HG03521 (cell line): ENCODE data around the gene HSF2.

Source experiments
- ATAC-seq: cut with Tn5 transposase; IDR thresholded peaks from one replicate; pipeline ENCODE4 v1.9.1; 2021; ENCODE audit warnings: mild to moderate bottlenecking, moderate library complexity; ENCODE audit not compliant: unreplicated experiment

The HSF2 gene

DNA sequence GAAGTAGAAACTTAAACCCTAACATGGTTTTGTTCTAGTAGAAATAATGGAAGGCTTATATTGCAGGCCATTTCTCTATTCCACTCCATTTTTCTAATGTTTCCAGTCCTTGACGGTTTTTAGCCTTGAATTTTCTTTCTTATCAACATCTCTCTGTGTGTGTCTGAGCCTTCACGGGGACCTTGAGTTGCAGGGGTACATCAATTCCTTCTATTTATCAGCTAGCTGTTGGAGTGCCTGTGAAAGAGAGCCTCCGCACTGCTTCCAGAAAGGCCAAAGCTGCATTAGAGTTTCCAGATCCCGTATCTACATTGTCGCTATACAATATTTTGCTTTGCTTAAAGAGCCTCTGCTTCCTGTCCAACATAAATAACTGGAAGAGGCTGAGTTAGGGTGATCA lies 5.4 kb upstream of the HSF2 start:
- ATAC-seq = no peak

DNA sequence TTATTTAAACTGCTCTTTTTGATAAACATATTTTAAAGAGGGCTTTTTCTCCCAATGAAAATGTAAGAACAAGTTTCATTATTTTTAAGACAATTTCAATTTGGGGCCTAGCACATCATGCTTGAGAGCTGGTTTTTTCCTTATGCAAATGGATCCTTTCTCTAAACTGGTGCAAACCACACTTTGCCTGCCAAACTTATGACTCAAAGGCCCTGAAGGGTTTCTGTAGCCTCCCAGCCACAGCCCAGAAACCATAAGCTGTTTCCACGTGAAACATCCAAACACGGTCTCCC lies 451 bp upstream of the HSF2 start:
- no peak for ATAC-seq

DNA sequence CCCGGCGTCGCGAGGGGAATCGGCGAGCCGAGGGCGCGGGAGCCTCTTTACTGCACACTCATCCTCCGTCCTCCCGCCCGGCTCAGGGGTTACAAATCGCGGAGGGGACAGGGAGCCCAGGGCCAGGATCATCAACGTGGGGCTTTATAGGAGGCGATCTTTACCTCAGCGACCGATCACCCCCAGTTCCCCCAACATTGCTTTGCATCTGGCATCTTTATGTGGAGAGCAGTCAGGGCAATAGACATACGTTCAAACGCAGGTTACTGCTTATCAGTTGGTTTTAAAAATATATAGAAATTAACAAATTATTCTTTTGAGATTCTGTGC lies 634 bp downstream of the HSF2 start:
- ATAC-seq = no peak

DNA sequence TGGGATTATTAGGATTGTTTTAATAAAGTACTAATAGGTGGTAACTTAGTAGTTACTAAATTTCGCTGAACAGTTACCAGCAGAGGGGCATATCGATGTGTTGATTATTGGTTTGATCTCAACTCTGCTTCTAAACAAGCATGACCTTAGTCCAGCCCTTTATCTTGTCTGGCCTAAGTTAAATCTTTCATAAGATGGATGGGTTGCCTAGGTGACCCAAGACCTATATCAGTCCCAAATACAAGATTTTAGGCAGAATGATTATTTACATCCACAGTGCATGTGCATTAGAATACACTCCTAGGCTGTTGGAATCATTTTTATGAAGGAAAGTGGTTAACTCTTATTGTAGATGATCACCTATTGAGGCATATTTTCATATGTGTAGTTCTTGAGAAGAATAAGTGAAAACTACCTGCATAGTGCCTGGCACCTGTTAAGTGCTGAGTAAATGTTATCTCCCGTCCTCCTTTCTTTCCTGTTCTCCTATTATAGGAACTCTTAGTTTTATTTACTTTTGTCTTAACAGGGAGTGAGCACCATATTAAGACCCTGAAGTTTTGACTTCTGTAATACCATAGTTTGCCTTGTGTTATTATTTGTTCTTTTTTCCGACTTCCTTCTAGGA lies 1.1 kb downstream of the HSF2 start:
- no peak for ATAC-seq

DNA sequence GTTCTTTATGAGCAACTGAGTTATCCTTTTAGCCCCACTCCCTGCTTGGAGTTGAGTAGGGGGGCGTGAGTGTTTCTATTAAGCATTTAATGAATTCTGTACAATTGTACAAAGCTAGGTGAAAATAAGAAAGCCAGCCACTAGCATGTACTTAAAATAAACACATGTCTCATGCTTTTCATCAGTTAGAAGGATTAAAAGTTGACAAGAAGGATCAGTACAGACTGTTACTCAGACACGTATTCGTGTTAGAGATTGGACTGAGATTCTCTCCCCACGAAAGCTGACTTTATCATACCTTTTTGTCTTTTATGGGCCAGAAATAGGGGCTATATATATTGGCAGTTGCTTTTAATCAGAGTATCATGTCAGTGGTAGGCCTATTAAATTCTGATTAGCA lies 1.7 kb downstream of the HSF2 start:
- no peak for ATAC-seq

DNA sequence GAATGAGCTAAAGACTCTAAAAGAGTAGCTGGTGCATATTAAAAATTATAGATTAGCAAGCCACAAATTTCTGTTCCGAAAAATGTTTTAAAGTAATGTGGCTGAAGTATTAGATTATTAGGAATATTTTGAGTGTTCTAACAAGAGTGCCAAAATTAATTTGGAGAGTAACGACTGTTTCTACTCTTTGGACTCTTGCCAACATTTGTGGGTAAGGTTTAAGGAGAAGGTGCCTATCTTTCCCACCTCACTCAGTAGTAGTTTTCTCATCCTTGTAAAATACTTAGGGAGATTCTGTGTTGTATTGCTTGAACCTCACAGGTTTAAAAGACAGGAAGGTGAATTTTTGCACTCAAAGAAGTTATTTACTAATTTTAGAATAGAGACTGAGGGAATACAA lies 5.0 kb downstream of the HSF2 start:
- ATAC-seq = no peak

DNA sequence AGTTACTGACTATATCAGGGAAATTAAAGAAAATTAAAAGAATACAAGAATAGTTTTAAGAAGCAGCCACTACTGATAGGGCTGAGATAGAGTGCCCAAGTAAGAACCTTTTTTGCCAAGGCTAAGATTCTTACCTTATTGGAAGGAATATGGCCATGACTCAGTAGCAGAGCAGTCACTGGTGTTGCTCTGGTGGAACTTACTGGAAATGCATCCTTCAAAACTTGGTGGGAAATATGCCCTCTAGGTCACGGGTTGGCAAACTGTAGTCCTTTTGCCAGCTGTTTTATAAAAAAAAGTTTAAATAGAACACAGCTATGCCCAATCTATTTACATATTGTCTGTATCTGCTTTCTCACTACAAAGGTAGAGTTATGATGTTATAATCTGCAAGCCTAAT lies 6.0 kb downstream of the HSF2 start:
- ATAC-seq = no peak

DNA sequence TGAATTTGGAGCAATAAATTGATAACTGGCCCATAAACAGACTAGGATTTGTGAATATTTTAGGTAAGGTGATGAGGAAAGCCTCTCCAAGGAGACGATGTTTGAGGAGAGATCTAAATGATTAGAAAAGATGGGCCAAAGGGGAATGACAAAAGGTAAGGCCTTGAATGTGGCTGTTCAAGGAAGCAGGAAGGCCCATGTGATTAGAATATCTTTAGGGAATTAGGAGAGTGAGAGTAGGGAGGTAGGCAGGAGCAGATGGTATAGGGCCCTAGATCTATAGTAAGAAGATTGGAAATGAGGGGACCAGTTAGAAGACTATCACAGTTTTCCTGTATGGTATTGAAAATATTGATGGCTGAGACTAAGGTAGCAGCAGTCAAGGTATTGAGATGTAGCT lies 6.7 kb downstream of the HSF2 start:
- no peak for ATAC-seq

DNA sequence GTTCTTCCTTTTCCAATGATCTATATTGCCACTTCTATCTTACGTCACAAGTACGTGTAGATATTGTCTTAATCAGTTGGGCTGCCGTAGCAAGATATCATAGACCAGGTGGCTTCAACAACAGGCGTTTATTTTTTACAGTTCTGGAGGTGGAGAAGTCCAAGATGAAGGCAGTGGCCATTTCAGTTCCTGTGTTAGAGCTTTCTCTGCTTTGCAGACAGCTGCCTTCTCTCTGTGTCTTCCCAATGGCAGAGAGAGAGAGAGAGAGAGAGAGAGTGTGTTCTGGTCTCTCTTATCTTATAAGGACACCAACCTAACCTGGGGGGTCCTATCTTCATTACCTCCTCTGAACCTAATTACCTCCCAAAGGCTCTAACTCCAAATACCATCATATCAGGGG lies 8.3 kb downstream of the HSF2 start:
- ATAC-seq = no peak

DNA sequence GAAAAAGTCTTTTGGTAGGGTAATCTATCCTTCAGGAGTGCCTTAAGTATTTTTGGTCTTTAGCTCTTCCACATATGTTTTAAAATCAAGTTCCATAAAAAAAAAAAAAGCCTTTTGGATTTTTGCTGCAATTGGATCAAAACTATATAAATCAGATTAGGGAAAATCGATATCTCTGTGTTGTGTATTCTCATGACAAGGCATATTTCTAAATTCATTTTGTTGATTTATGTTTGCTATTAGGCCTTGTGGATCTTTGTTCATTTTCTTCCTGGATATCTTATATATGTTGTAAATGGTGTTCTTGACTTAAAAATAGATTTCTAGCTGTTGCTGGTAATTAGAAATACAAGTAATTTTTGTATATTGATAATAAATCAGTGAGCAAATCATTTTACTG lies 8.8 kb downstream of the HSF2 start:
- no peak for ATAC-seq

DNA sequence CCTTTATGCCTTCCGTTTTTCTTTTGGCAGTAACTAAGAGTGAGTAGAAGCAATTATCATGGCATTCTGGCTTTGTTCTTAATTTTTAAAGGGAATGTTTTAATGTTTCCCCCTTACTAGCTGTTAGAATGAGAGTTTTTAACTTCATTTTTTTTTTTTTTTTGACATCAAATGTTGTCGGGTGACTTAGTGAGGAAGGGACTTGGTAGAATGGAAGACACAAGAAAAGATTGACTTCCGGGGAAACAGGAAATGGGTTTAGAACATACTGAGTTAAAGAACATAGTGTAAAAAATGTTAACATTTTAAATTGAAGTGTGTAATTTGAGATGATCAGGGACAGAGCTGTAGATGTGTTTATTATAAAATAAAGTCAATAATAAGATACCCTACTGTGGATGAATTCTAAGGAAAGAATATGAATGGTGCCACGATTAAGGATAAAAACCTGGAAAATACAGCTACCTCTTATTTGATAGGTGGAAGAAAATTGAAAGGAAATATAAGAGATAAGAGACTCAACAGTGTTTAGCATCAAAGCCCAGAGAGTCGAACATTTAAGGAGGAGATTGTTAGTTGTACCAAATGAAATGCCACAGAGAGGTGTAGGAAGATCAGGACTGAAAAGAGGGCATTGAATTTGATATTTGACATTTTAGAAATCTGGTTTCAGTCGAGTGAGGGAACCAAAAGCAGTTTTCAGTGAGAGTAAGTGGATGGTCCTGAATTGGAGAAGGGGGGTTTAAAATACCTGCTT lies 9.4 kb downstream of the HSF2 start:
- ATAC-seq = no peak

DNA sequence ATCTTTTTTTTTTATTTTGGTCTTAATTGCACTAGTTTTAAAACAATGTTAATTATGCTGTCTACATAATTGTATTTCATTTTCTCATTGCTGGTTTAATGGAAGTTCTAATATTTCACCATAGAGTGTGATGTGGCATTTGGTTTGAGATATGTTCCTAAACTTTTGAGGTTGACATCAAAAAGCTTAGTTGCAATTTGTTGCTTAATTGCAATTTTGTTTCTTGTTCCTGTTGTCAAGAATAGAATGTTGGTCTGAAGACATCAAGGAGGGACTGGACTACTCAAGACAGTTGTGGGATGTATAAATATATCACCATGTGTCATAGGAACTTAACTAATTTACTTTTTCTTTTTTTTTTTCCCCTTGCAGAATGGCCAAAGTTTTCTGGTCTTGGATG lies 12.5 kb downstream of the HSF2 start:
- ATAC-seq = no peak

DNA sequence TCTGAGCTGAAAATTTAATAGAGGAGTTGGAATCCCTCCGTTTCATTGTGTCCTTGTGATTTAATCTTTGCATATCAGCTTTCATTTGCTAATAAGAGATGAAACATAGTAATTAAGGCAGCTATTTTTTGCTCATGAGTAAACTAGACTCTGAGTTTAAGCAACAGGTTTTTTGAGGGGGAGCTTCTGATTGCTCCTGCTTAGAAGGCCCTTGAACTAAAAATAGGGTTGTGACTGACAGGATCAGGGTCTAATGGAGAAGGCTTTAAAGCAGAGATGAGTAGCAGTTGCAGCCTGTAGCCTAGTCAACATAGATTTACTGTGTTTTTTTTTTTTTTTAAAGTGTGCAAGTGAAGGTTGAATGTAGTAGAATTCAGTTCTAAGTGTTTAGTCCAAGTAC lies 17.4 kb downstream of the HSF2 start:
- no peak for ATAC-seq

DNA sequence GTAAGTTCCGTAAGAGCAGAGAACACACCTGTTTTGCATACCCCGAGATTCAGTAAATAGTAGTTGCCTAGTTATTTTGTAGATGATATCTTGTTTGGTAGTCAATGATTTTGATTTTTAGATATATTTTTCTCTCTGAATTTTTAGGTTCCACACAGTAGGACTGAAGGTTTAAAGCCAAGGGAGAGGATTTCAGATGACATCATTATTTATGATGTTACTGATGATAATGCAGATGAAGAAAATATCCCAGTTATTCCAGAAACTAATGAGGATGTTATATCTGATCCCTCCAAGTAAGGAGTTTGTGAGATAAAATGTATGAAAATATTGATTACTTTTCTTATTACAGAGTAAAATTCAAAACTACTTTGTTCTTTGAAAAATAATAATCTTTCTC lies 22.6 kb downstream of the HSF2 start:
- ATAC-seq = no peak

DNA sequence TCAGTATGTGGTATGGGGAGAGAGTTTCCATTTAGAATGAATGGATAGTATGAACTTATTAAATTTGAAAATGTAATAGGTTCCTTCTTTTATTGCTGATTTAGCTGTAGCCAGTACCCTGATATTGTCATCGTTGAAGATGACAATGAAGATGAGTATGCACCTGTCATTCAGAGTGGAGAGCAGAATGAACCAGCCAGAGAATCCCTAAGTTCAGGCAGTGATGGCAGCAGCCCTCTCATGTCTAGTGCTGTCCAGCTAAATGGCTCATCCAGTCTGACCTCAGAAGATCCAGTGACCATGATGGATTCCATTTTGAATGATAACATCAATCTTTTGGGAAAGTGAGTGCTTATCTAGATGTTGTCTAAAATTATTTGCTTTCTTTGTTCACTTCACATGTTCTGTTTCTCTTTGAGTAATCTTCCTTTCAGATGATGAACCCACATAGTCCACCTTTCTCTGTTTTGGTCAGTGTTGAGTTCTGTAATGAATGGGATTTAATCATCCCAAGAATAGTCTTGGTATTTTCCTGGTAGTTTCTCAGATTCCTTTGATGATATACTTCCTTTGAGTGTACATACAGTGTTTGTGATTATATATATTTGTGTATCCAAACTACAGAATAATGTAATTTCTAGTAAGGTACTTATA lies 23.3 kb downstream of the HSF2 start:
- ATAC-seq = peak; percentile 73

DNA sequence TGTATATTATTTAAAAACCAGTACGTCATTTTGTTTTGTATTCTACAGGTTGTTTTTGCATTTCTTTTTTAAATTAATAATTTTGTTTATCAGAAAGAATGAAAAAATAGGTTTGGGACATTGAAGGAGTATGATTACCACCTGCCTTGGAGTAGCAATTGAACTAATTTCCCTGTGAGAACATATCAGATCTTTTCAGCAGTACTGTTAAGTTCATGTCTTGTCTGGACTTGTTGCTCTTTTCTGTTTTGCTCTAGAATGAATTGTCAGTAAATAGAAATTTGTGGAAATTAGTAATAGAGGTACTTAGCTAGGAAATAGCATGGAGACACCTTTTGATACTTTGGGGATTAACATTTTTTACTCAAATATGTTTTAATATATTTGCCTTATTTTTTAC lies 24.3 kb downstream of the HSF2 start:
- no peak for ATAC-seq

DNA sequence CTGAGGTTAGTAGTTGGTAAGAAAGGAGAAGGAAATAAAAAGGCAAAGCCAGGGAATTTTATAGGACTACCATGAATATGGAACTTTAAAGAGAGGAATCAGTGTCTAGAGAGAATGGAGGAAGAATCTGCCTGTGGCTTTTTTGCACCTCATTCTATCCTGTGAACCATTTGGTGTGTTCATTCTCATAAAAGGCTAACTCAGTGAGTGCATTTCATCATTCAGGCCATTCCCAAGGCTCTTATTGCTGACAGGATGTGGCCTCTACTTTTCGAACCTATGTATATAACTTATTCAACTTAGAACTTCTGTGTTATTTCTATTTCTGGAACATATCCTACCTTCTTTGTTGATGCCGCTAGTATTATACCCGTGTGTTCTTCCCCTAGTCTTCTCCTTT lies 27.1 kb downstream of the HSF2 start:
- ATAC-seq = no peak

DNA sequence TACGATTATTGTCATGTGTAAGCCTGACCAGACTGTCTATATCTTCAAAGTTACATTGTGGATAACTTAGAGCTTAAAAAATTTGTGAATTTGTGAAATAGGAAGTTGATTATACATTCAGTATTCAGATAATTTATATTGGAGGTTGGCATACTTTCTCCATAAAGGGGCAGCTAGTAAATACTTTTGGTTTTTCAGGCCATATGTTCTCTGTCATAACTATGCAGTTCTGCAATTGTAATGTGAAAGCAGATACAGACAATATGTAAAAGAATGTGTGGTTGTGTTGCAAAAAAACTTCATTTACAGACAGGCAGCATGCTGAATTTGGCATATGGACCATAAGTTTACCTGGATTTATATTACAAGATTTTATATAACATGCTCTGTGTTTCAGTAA lies 29.3 kb downstream of the HSF2 start:
- no peak for ATAC-seq

DNA sequence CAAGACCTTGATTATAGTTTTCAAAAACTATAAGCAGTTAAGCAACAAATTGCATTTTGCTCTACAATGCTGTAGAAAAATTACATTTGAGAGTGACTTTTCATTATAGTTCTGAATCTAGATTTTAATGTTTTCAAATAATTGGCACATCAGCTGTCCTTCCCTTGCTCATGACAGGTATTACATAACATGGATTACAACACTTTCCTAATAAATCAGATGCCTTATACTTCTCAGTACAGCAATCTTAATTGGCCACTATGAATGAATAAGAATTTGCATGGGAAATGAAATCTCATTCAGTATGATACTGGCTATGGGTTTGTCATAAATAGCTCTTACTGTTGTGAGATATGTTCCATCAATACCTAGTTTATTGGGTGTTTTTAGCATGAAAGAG lies 29.9 kb downstream of the HSF2 start:
- ATAC-seq = no peak

DNA sequence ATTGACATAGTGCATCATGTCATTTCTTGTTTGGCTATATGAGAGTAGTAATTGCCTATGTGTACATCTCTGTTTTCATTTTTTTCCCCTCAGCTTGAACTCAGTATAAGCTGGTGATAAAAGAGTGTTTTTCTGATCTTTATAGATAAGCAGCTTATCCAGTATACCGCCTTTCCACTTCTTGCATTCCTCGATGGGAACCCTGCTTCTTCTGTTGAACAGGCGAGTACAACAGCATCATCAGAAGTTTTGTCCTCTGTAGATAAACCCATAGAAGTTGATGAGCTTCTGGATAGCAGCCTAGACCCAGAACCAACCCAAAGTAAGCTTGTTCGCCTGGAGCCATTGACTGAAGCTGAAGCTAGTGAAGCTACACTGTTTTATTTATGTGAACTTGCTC lies 32.3 kb downstream of the HSF2 start:
- no peak for ATAC-seq

DNA sequence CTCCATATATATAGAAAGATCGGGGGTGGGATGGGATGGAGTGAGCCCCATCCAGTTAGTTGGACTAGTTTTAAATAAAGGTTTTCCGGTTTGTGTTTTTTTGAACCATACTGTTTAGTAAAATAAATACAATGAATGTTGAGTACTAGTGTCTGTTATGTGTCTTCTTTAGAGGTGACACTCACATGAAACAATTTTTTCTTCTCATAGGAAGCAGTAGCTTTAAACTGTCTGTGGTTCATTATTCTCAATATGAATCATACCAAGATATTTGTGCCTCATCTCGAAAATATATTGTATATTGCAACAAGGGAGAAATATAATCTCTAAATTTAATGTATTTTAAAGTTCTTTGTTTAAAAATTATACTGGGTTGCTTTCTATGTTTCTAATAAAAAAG lies 33.4 kb downstream of the HSF2 start:
- ATAC-seq = no peak

DNA sequence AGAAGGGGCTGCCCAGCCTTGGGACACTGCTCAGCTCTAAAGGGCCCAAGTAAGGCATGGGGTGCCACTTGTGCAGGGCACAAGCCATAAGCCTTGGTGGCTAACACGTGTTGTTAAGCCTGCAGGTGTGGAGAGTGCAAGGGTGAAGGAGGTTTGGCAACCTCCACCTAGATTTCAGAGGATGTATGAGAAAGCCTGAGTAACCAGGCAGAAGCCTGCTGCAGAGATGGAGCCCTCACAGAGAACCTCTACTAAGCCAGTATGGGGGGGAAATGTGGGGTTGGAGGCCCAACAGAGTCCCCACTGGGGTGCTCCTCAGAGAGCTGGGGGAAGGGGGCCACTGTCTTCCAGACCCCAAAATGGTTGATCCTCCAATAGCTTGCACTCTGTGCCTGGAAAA lies 39.5 kb downstream of the HSF2 start:
- ATAC-seq = no peak

DNA sequence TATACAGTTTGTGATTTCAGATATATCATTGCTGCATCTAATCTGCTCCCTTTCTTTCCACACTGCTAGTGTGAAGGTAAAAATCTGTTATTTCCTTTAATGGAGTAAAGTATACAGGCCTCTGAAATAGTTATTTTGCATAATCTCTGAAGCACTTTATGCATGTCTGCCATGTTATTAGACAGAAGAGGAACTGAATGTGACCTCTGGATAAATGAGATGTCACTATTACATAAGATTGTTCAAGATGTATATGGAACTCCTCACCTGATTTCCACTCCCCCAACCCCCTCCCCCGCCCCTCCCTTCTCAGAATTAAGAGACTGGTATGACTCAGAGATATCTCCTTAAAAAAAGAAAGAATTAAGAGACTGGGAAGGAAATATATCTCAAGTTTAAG lies 45.8 kb downstream of the HSF2 start:
- ATAC-seq = no peak
